Natural killer cell (primary cell): Measurements from ENCODE around the gene MRI1. TPM values are rescaled to one million over a fixed set of nuclear protein-coding genes. Genes with fewer than 3 reads are reported as not detected.
A peak's percentile ranks its signal among the peaks of the same experiment; 100 is the strongest.

Source experiments
- ATAC-seq, 3 donors: fragments of 150-1000 bp in 2 of 3; fragments of 200-7000 bp in 1 of 3; cut with Tn5 transposase; 1 replicate in 1 of 3; 2 replicates in 2 of 3; pipeline ENCODE4 v1.10.0; 2021; ENCODE audit warnings: mild to moderate bottlenecking in 2 of 3, moderate library complexity in 2 of 3
- DNase-seq, 2 donors: peaks; one replicate each; pipeline versions ENCODE4 v3.0.0 to v3.0.0-alpha.2; 2013 to 2021; ENCODE audit warnings: mixed read lengths in 1 of 2
- H3K27ac ChIP-seq: one replicate; pipeline ENCODE4 v1.5.1; 2013; ENCODE audit warnings: mild to moderate bottlenecking, low read length
- H3K27me3 ChIP-seq: one replicate; pipeline ENCODE4 v1.6.1; 2013; ENCODE audit warnings: low read length; ENCODE audit not compliant: control insufficient read depth, insufficient read depth
- H3K36me3 ChIP-seq: one replicate; pipeline ENCODE4 v1.6.1; 2013; ENCODE audit warnings: low read length; ENCODE audit not compliant: control insufficient read depth, insufficient read depth
- H3K4me1 ChIP-seq: one replicate; pipeline ENCODE4 v1.6.1; 2013; ENCODE audit warnings: low read length; ENCODE audit not compliant: control insufficient read depth, insufficient read depth
- H3K4me3 ChIP-seq: one replicate; pipeline ENCODE4 v1.5.1; 2013; ENCODE audit warnings: low read length
- H3K9me3 ChIP-seq: one replicate; pipeline ENCODE4 v1.6.1; 2013; ENCODE audit warnings: low read length; ENCODE audit not compliant: control insufficient read depth, insufficient read depth
- H3K27ac Mint-ChIP-seq, 2 donors: one replicate each; pipeline ENCODE4 v1.8.0; 2022; ENCODE audit warnings: mild to moderate bottlenecking in 2 of 2, mixed read lengths in 2 of 2, moderate library complexity in 1 of 2
- H3K27me3 Mint-ChIP-seq, 2 donors: one replicate each; pipeline ENCODE4 v1.8.0; 2022; ENCODE audit warnings: low read depth in 2 of 2, mixed read lengths in 2 of 2
- H3K36me3 Mint-ChIP-seq: one replicate; pipeline ENCODE4 v1.8.0; 2022; ENCODE audit warnings: mixed read lengths
- H3K4me1 Mint-ChIP-seq, 2 donors: one replicate each; pipeline ENCODE4 v1.8.0; 2022; ENCODE audit warnings: mixed read lengths in 2 of 2
- H3K4me3 Mint-ChIP-seq: one replicate; pipeline ENCODE4 v1.8.0; 2022; ENCODE audit warnings: mild to moderate bottlenecking, moderate library complexity, mixed read lengths
- H3K9me3 Mint-ChIP-seq, 2 donors: one replicate each; pipeline ENCODE4 v1.8.0; 2022; ENCODE audit warnings: mixed read lengths in 2 of 2
- WGBS: methylation state at CpG from one replicate; pipeline ENCODE4 v1.1.7; 2013; ENCODE audit warnings: missing lambda C conversion rate; ENCODE audit not compliant: insufficient coverage; 5-methylcytosine and 5-hydroxymethylcytosine counted together
- intact Hi-C: fragments of 100-400 bp; cut with micrococcal nuclease; formaldehyde crosslinking; loops from one replicate; pipeline ENCODE4 v1.14.2; 2022
- total RNA-seq, 4 donors: library from RNA; stranded (reverse); fragments of 120-200 nt in 1 of 4; gene quantifications; one replicate each; pipeline versions ENCODE4 v1.2.3 to v1.2.4, GENCODE V29; 2013 to 2022
- TF ChIP-seq, protein P1 (sequence below): fragments of 200-600 bp; IDR thresholded peaks from one replicate; pipeline ENCODE4 v1.8.0; 2022; ENCODE audit warnings: antibody characterized with exemption

Gene MRI1
- total RNA-seq, 3 donors from 2014 or later (not counting 1 experiment from before 2014, with no cell fraction given): 25.7 to 35.4 (median 26.7) TPM

DNA sequence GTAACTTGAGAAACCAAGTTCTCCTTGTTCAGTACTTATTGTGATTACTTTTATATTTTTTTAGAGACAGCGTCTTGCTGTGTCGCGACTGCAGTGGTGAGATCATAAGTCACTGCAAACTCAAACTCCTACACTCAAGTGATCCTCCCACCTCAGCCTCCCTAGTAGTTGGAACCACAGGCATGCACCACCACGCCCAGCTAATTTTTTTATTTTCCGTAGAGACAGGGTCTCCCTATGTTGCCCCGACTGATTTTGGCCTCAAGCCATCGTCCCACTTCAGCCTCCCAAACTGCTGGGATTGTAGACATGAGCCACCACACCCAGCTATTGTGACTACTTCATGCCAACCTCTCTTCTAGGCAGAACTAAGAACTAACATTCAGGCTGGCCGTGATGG, 18.2 kb downstream of the MRI1 start:
- Mint-ChIP-seq H3K27ac (no peak overlapping the region), H3K9me3 (no peaks in the 10 kb centered on the region), H3K27me3 (no peaks in the 10 kb centered on the region), H3K4me1 (peaks cover 10 to 12% of the 10 kb centered on the region in 2 donors), H3K36me3 (no peaks in the 10 kb centered on the region), H3K4me3 (no peak overlapping the region)
- Histone ChIP-seq H3K4me1 (peaks cover 21% of the 10 kb centered on the region), H3K4me3 (no peak overlapping the region), H3K27ac (no peak overlapping the region), H3K9me3 (no peaks in the 10 kb centered on the region), H3K36me3 (peaks cover 17% of the 10 kb centered on the region), H3K27me3 (no peaks in the 10 kb centered on the region)
- TF ChIP-seq, protein P1, sequence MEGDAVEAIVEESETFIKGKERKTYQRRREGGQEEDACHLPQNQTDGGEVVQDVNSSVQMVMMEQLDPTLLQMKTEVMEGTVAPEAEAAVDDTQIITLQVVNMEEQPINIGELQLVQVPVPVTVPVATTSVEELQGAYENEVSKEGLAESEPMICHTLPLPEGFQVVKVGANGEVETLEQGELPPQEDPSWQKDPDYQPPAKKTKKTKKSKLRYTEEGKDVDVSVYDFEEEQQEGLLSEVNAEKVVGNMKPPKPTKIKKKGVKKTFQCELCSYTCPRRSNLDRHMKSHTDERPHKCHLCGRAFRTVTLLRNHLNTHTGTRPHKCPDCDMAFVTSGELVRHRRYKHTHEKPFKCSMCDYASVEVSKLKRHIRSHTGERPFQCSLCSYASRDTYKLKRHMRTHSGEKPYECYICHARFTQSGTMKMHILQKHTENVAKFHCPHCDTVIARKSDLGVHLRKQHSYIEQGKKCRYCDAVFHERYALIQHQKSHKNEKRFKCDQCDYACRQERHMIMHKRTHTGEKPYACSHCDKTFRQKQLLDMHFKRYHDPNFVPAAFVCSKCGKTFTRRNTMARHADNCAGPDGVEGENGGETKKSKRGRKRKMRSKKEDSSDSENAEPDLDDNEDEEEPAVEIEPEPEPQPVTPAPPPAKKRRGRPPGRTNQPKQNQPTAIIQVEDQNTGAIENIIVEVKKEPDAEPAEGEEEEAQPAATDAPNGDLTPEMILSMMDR: no peak
- intact Hi-C loops: no loop called here
- WGBS: 93% methylated on average over 8 of the region's 8 CpGs
- no peak for DNase-seq
- no peak for ATAC-seq

GRCh38 chr19:13783565-13784500, 19.5 kb downstream of the MRI1 start:
- Histone ChIP-seq H3K27ac (no peak overlapping the region), H3K9me3 (no peaks in the 10 kb centered on the region), H3K4me1 (peaks cover 34% of the 10 kb centered on the region), H3K27me3 (no peaks in the 10 kb centered on the region), H3K4me3 (no peak overlapping the region), H3K36me3 (peaks cover 8% of the 10 kb centered on the region)
- no peaks in the 10 kb centered on the region for H3K36me3 Mint-ChIP-seq
- no peak overlapping the region for H3K27ac Mint-ChIP-seq
- H3K9me3 Mint-ChIP-seq: no peaks in the 10 kb centered on the region
- H3K27me3 Mint-ChIP-seq: no peaks in the 10 kb centered on the region
- no peak for ATAC-seq
- TF ChIP-seq, protein P1: no peak
- no peak overlapping the region for H3K4me3 Mint-ChIP-seq
- 78% methylated on average over 17 of the region's 18 CpGs for WGBS
- H3K4me1 Mint-ChIP-seq: peaks cover 17 to 20% of the 10 kb centered on the region in 2 donors
- no peak for DNase-seq
- intact Hi-C loops: loop anchor here (2.0 kb wide), 1 partner anchor 53 kb away; no protein-coding TSS in a partner anchor

- ATAC-seq: peak; percentile 72 to 80 (median 80)
- H3K27me3 Mint-ChIP-seq: no peaks in the 10 kb centered on the region
- no peaks in the 10 kb centered on the region for H3K27me3 ChIP-seq
- TF ChIP-seq, protein P1: peak; percentile 79
- H3K9me3 ChIP-seq: no peaks in the 10 kb centered on the region
- H3K27ac ChIP-seq: no peak overlapping the region
- H3K4me3 Mint-ChIP-seq: peak overlapping the region; percentile 45
- WGBS: 25% methylated on average over 16 of the region's 17 CpGs
- peaks cover 21 to 26% of the 10 kb centered on the region in 2 donors for H3K4me1 Mint-ChIP-seq
- DNase-seq: peak; percentile 67 to 86
- H3K4me3 ChIP-seq: no peak overlapping the region
- H3K4me1 ChIP-seq: peaks cover 45% of the 10 kb centered on the region
- H3K9me3 Mint-ChIP-seq: no peaks in the 10 kb centered on the region
- intact Hi-C loops: loop anchor here (1.0 to 2.0 kb wide), 2 partner anchors 52 to 77 kb away; no protein-coding TSS in a partner anchor
- H3K36me3 ChIP-seq: no peaks in the 10 kb centered on the region
- H3K27ac Mint-ChIP-seq: peak overlapping the region; percentile 21 to 75
- H3K36me3 Mint-ChIP-seq: no peaks in the 10 kb centered on the region
These were observed 20.6 kb downstream of the MRI1 start for GRCh38 chr19:13784731-13785452.
